SK-N-SH treated with all-trans-retinoic acid at 6 μM for 48 hours (cell line): Measurements from ENCODE around the gene ARL2.

Source experiments
- ARNTL ChIP-seq: fragments of 450-650 bp; formaldehyde crosslinking; IDR thresholded peaks from 2 replicates; pipeline ENCODE4 v1.5.0; 2020; ENCODE audit warnings: low read depth, mild to moderate bottlenecking, moderate library complexity, borderline replicate concordance
- ESRRG ChIP-seq: fragments of 250-450 bp; sonication (Bioruptor Pico); IDR thresholded peaks from 2 replicates; pipeline ENCODE4 v1.6.1; 2021; ENCODE audit warnings: mild to moderate bottlenecking
- GLIS3 ChIP-seq: fragments of 250-450 bp; sonication (Bioruptor Pico); IDR thresholded peaks from 2 replicates; pipeline ENCODE4 v1.5.0; 2020; ENCODE audit warnings: mild to moderate bottlenecking, moderate library complexity
- OSR1 ChIP-seq: fragments of 250-450 bp; sonication (Bioruptor Pico); IDR thresholded peaks from 2 replicates; pipeline ENCODE4 v1.8.0; 2022; ENCODE audit warnings: moderate library complexity, mild to moderate bottlenecking, inconsistent platforms
- PPARA ChIP-seq: fragments of 250-450 bp; sonication (Bioruptor Pico); IDR thresholded peaks from 2 replicates; pipeline ENCODE4 v1.5.0; 2020; ENCODE audit warnings: mild to moderate bottlenecking, borderline replicate concordance
- SNAI2 ChIP-seq: fragments of 250-450 bp; sonication (Bioruptor Pico); IDR thresholded peaks from 2 replicates; pipeline ENCODE4 v1.5.0; 2020; ENCODE audit warnings: mild to moderate bottlenecking, moderate library complexity
- TOX ChIP-seq: fragments of 250-450 bp; sonication (Bioruptor Pico); IDR thresholded peaks from 2 replicates; pipeline ENCODE4 v1.8.0; 2021; ENCODE audit warnings: mild to moderate bottlenecking, moderate library complexity, borderline replicate concordance
- ZC3H10 ChIP-seq: fragments of 250-450 bp; sonication (Bioruptor Pico); IDR thresholded peaks from 2 replicates; pipeline ENCODE4 v1.5.1; 2021; ENCODE audit warnings: mild to moderate bottlenecking, moderate library complexity
- ZFP30 ChIP-seq: fragments of 450-650 bp; formaldehyde crosslinking; IDR thresholded peaks from 2 replicates; pipeline ENCODE4 v1.5.0; 2022; ENCODE audit warnings: mild to moderate bottlenecking, moderate library complexity
- ZNF70 ChIP-seq: fragments of 450-650 bp; formaldehyde crosslinking; IDR thresholded peaks from 2 replicates; pipeline ENCODE4 v1.5.0; 2020; ENCODE audit warnings: mild to moderate bottlenecking, moderate library complexity
- TF ChIP-seq, protein P1 (sequence below): fragments of 250-450 bp; sonication (Bioruptor Pico); IDR thresholded peaks from 2 replicates; pipeline ENCODE4 v1.5.1; 2020; ENCODE audit warnings: low read depth, mild to moderate bottlenecking, moderate library complexity
- TF ChIP-seq, protein P2 (sequence below): fragments of 250-450 bp; sonication (Bioruptor Pico); IDR thresholded peaks from 2 replicates; pipeline ENCODE4 v1.8.0; 2021; ENCODE audit warnings: low read depth, mild to moderate bottlenecking, moderate library complexity, borderline replicate concordance
- TF ChIP-seq, protein P3 (sequence below): fragments of 250-450 bp; sonication (Bioruptor Pico); IDR thresholded peaks from 2 replicates; pipeline ENCODE4 v1.8.0; 2020; ENCODE audit warnings: mild to moderate bottlenecking, moderate library complexity, borderline replicate concordance

DNA sequence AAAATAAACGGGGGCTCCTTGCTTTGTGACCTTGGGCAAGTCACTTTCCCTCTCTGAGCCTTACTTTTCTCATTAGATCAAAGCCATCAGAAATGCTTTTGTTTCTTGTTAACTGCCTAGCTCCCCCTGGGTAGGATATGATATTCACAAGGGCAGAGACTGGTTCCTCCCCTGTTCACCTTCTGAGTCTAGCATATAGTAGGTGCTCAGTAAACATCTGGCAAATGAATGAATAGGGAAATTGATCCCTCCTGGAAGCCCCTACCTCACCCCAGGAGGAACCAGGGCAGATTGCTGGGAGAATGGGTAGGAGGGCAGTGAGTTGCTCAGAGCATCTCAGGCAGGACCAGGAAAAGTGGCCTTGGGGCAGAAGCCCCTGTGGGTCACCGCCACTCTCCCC lies 20.5 kb downstream of the ARL2 start:
- TF ChIP-seq ARNTL (CRISPR knock-in tag) (no peak), TOX (no peak), ZFP30 (no peak), OSR1 (CRISPR knock-in tag) (no peak), ZNF70 (CRISPR knock-in tag) (no peak), SNAI2 (CRISPR knock-in tag) (no peak), ZC3H10 (CRISPR knock-in tag) (no peak), ESRRG (CRISPR knock-in tag) (no peak), GLIS3 (CRISPR knock-in tag) (no peak), PPARA (CRISPR knock-in tag) (no peak)
- TF ChIP-seq, protein P1, sequence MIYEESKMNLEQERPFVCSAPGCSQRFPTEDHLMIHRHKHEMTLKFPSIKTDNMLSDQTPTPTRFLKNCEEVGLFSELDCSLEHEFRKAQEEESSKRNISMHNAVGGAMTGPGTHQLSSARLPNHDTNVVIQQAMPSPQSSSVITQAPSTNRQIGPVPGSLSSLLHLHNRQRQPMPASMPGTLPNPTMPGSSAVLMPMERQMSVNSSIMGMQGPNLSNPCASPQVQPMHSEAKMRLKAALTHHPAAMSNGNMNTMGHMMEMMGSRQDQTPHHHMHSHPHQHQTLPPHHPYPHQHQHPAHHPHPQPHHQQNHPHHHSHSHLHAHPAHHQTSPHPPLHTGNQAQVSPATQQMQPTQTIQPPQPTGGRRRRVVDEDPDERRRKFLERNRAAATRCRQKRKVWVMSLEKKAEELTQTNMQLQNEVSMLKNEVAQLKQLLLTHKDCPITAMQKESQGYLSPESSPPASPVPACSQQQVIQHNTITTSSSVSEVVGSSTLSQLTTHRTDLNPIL (CRISPR knock-in tag), result no peak
- TF ChIP-seq, protein P2, sequence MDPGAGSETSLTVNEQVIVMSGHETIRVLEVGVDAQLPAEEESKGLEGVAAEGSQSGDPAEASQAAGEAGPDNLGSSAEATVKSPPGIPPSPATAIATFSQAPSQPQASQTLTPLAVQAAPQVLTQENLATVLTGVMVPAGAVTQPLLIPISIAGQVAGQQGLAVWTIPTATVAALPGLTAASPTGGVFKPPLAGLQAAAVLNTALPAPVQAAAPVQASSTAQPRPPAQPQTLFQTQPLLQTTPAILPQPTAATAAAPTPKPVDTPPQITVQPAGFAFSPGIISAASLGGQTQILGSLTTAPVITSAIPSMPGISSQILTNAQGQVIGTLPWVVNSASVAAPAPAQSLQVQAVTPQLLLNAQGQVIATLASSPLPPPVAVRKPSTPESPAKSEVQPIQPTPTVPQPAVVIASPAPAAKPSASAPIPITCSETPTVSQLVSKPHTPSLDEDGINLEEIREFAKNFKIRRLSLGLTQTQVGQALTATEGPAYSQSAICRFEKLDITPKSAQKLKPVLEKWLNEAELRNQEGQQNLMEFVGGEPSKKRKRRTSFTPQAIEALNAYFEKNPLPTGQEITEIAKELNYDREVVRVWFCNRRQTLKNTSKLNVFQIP, result no peak
- TF ChIP-seq, protein P3, sequence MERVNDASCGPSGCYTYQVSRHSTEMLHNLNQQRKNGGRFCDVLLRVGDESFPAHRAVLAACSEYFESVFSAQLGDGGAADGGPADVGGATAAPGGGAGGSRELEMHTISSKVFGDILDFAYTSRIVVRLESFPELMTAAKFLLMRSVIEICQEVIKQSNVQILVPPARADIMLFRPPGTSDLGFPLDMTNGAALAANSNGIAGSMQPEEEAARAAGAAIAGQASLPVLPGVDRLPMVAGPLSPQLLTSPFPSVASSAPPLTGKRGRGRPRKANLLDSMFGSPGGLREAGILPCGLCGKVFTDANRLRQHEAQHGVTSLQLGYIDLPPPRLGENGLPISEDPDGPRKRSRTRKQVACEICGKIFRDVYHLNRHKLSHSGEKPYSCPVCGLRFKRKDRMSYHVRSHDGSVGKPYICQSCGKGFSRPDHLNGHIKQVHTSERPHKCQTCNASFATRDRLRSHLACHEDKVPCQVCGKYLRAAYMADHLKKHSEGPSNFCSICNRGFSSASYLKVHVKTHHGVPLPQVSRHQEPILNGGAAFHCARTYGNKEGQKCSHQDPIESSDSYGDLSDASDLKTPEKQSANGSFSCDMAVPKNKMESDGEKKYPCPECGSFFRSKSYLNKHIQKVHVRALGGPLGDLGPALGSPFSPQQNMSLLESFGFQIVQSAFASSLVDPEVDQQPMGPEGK, result no peak
